ENCODE measurements around the gene AATF. TPM values are rescaled to one million over a fixed set of nuclear protein-coding genes. Genes with fewer than 3 reads are reported as not detected.

The AATF gene
- total and polyA plus RNA-seq, 9 of the 15 experiments (the other 6 are each of a cell fraction or from before 2014, with no cell fraction given): 34.5 to 133 (median 90.1) TPM

DNA sequence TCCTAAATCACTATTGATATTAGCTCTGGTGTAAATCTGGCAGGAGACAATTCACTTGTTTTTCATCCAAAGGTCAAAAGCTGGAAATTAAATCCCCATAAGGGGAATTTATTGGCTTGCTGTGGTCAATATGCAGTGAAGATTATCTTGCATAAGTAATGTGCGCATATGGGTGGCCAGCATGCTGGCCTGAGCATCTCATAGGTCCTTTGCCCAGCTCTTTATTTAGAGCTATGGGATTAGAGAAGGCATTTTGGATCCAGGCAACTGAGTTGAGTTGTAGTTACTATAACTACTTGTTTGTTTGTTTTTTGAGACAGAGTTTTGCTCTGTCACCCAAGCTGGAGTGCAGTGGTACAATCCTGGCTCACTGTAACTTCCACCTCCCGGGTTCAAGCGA is 110.7 kb downstream of the AATF start:
- Histone ChIP-seq H3K4me2 (ENCODE audit: insufficient read depth, low read length) (no peak overlapping the region), H3K27ac (ENCODE audit: extremely low read depth, low read depth, low read length) (no peak overlapping the region), H3K9me3 (replicated peaks; ENCODE audit: control insufficient read depth, insufficient read depth, low read depth, low read length) (no peaks in the 10 kb centered on the region), H2AFZ (ENCODE audit: low read depth, low read length) (no peak overlapping the region), H3K27me3 (ENCODE audit: control insufficient read depth in 2 of 2, insufficient read depth in 2 of 2, low read length in 2 of 2) (peaks cover 14 to 29% of the 10 kb centered on the region in 2 experiments), H3K9ac (ENCODE audit: insufficient read depth in 1 of 2, low read depth in 2 of 2, low read length in 2 of 2) (no peak overlapping the region), H3K36me3 (ENCODE audit: control insufficient read depth, insufficient read depth, low read length) (peaks cover 18% of the 10 kb centered on the region; the same call in 2 of the 3 replicates), H3K4me3 (no peak overlapping the region), H3K4me1 (replicated peaks in 1 of 2; ENCODE audit: control insufficient read depth in 2 of 2, insufficient read depth in 2 of 2, low read length in 2 of 2) (no peaks in the 10 kb centered on the region), H3K9me1 (ENCODE audit: control insufficient read depth, insufficient read depth, low read length) (no peaks in the 10 kb centered on the region), H4K20me1 (replicated peaks; ENCODE audit: control insufficient read depth, insufficient read depth, low read length) (0 out of 2 replicates have a peak, but pooled peaks cover 3% of the 10 kb centered on the region), H3K79me2 (ENCODE audit: control insufficient read depth, insufficient read depth, low read length) (no peaks in the 10 kb centered on the region)
- WGBS (ENCODE audit: insufficient coverage, low coverage, missing lambda C conversion rate): 53% methylated on average over 3 of the region's 3 CpGs
- FAIRE-seq: no peak
- in situ Hi-C loops (cut with MboI) (no loop called here), intact Hi-C loops (cut with micrococcal nuclease) (no loop called here)
- ATAC-seq: no peak
- no peak for DNase-seq (ENCODE audit: extremely low read depth in 1 of 4, low spot score in 3 of 4)
- no TSS peak for BruUV-seq (replicated peaks)
- no peak for TF ChIP-seq POLR3G (IDR thresholded peaks at IDR 0.05; ENCODE audit: extremely low read depth, insufficient read length, insufficient replicate concordance)
- TF ChIP-seq, protein P1, sequence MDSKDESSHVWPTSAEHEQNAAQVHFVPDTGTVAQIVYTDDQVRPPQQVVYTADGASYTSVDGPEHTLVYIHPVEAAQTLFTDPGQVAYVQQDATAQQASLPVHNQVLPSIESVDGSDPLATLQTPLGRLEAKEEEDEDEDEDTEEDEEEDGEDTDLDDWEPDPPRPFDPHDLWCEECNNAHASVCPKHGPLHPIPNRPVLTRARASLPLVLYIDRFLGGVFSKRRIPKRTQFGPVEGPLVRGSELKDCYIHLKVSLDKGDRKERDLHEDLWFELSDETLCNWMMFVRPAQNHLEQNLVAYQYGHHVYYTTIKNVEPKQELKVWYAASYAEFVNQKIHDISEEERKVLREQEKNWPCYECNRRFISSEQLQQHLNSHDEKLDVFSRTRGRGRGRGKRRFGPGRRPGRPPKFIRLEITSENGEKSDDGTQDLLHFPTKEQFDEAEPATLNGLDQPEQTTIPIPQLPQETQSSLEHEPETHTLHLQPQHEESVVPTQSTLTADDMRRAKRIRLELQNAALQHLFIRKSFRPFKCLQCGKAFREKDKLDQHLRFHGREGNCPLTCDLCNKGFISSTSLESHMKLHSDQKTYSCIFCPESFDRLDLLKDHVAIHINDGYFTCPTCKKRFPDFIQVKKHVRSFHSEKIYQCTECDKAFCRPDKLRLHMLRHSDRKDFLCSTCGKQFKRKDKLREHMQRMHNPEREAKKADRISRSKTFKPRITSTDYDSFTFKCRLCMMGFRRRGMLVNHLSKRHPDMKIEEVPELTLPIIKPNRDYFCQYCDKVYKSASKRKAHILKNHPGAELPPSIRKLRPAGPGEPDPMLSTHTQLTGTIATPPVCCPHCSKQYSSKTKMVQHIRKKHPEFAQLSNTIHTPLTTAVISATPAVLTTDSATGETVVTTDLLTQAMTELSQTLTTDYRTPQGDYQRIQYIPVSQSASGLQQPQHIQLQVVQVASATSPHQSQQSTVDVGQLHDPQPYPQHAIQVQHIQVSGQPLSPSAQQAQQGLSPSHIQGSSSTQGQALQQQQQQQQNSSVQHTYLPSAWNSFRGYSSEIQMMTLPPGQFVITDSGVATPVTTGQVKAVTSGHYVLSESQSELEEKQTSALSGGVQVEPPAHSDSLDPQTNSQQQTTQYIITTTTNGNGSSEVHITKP (IDR thresholded peaks at IDR 0.05; ENCODE audit: partially characterized antibody): peak; percentile 31
- ChIA-PET CTCF (ENCODE audit: low intra/inter-chr PET ratio) (no interaction called here), POLR2A (interaction anchor here (0.6 to 1.2 kb wide), 2 partner anchors 12 to 402 kb away, joined by 3 to 7 read pairs; no protein-coding TSS in a partner anchor)
